GM19328 (cell line): ENCODE measurements around the gene MGAT5B.

ENCODE experiments used
- ATAC-seq: cut with Tn5 transposase; IDR thresholded peaks from one replicate; pipeline ENCODE4 v1.9.1; 2021; ENCODE audit warnings: mild to moderate bottlenecking, moderate library complexity; ENCODE audit not compliant: unreplicated experiment

The MGAT5B gene

DNA sequence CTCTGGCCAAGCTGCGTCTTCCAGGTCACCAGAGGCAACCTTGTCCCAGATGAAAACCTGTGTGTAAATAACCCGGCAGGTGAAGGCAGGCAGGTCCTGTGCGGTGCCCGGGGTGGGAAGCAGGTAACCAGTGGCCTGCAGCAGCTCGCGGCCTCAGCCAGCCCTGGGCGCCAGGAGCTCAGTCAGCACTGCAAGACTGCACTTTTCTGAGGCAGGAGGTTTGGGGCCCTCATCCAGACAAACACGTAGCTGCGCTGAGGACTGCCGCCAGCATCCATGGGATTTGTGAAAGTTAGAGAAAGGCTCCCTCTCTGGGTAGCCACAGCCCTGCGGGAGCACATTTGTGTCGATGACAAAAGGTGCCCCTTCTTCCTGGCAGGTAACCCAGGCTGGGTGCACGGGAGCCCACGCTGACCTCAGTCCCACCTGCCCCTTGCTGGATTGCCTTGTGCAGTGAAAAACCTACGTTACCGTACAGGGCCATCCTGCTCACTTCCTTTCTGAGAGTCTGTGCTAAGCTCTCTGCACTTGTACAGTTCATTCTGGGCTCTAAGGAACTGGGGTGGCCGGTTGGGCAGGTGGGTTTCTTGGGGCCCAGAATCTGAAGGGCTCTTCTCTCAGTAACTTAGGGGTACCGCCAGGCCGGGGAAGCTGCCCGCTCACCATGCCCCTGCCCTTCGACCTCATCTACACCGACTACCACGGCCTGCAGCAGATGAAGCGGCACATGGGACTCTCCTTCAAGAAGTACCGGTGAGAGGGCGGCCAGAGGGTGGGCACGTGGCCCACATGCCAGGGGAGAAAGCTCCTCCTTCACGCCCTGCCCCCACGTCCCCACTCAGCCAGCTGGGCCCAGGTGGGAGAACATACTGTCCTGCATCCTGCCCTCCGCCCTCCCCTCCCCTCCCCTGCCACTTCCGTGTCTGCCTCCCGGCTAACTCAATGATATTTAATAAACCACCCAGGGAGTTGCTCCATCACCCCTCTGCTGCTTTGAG lies 56.4 kb downstream of the MGAT5B start:
- ATAC-seq = no peak

DNA sequence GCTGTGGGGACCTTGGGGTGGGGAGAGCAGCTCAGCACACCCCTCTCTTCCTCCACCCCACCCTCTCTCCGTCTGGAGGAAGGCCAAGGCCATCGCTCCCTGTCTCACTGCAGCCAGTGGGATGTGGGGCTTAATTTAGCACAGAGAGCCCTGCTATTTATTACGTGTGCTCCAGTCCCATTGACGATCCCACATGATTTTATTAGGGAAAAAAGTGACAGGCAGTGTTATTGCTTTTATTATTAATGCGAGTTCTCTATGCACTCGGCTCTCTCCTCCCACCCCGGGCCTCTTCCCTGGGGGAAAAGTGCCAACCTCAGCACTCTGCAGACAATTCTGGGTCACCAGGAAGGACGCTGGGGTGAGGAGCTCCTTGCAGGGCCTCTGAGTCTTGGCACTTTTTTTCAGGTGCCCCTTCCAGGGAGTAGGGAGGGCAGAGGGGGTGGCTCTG lies 57.3 kb downstream of the MGAT5B start:
- no peak for ATAC-seq

DNA sequence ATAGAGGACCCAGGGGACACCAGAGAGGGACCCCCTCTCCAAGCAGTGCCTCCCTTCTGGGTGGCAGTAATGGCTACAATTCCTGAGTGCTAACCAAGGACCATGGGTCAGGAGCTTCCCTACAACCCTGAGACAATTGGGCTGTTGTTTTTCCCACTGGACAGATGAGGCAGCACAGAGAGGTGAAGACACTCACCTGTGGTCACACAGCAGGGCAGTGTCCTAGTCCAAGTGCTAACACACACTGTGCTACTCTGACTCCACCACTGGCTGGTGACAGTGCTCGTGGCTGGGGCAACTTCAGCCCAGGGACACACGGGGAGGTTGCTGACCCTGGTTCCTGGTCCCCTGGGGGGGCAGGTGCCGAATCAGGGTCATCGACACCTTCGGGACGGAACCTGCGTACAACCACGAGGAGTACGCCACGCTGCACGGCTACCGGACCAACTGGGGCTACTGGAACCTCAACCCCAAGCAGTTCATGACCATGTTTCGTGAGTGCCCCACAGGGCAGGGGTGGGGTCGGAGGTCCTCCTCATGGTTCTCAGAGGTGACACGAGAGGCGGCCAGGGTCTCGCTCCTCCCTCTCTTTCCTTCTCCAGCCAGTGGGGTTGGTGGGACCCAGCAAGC lies 58.1 kb downstream of the MGAT5B start:
- no peak for ATAC-seq

DNA sequence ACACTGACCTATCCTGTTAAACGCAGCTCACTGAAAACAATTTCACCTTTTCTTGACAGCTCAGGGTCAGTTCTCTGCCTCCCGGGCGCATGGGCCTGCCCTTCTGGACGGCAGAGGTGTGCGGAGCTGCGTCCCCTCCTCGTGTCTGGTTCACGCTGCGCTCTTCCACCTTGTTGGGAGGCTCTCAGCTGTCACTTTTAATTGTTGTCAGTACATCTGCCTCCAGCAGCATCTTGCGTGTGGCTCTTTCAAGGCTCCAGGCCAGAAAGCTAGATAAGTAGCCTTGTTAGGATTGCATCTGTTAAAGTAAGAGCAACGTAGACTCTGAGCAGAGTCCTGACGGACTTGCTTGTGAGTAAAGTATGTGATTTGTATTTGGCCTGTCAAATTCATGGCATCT lies 59.4 kb downstream of the MGAT5B start:
- no peak for ATAC-seq

DNA sequence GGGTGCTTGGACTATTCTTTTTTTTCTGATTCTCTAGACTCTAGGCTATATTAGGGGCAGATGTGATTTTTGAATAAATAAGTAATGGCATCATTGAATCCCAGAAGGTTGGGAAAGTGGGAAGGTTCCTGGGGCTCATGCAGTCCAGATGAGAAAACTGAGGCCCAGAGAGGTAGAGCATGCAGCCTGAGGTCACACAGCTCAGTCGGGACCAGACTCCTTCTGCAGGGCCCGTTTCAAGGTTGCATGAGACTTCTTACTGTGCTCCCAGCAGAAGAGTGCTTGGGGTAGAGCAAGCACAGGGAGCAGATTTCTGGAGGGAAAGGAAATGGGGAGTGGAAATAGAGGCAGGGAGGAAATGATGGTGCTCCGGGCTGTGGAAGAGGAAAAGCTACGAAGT lies 59.8 kb downstream of the MGAT5B start:
- no peak for ATAC-seq

DNA sequence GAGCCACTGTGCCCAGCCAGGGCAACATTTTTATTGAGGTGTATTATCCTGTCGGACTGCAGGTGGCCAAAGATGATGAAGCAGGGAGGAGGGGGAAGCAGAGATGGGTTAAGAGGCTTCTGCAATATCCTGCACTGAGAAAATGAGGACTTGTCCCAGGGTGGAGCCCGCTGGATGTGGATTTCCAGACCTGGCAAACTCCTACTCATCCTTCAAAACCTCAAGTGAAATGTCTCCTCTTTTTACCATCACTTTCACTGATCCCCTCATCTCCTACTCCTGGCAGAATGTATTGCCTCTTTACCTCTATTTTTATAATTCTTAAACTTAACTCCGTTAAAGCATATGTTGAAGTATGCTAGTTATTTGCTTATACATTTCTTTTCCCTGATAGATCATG lies 60.9 kb downstream of the MGAT5B start:
- ATAC-seq = no peak

DNA sequence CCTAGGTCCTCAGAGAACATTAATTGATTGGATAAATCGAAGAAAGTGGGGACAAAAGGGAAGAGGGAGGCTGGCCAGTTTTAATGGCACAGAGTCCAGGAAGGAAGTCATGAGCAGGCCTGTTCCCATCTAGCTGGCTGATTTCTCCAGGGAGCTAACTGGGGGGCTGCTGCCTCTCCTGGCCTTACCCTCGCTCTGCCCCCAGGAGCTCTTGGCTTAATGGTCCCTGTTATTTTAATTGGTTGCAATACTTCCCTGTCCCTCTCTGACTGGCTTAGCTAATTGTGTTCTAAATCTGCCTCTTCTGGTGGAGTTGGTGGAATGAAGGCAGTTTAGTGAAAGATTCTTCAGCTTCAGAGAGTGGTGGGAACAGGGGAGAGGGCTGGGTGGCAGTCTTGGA lies 61.4 kb downstream of the MGAT5B start:
- ATAC-seq = no peak

DNA sequence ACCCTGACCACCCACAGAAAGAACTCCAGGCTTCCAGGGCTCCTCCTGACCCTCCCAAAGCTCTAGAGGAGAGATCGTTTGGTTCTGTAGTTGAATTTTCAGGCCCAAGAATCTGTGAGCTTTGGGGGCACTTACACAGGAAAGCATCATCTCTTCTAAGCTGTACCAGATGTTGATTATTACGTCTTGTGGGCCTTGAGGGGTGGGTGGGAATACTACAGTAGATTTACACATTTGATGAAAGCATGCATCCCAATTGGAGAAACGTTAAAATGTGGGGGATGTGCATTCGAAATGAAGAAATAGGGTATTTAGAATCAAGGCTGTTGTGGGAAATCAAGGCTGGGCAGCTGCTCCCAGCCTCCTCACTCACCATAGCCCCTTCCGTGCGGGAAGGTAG lies 61.9 kb downstream of the MGAT5B start:
- no peak for ATAC-seq

DNA sequence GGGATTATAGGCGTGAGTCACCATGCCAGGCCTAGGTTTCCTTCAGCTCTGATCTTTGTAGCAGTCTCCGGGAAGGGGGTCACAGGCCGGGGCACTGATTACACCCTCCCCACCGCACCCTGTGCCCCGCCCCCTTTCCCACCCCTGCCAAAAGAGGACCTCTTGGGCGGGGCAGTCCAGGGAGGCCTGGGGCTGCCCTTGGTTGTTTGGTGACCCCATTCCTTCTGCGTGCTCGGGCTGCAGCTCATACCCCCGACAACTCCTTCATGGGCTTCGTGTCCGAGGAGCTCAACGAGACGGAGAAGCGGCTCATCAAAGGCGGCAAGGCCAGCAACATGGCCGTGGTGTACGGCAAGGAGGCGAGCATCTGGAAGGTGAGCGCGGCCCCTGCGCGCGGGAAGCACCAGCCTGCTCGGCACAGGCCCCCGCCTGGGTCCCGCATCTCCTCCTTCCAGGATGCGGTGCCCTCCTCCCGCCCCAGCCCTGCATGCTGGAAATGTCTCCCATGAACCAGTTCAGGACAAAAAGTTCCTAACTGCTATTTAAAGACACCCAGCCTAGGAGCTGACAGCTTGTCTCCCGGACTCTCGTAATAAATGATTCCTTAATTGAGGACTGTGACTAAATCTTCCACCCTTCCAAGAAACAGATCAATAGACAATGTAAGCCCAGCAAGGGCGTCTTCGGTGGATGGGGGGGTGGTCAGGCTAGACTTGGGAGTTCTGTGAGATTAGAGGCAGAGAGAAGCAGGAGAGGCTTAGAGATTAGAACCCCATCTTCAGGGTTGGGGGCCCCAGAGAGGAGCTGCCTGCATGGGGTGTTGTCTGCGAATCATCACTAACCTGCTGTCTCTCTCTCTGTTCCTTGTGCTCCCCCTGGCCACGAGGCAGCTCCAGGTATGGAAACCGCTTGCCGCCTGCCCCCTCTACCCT lies 64.5 kb downstream of the MGAT5B start:
- ATAC-seq = no peak

DNA sequence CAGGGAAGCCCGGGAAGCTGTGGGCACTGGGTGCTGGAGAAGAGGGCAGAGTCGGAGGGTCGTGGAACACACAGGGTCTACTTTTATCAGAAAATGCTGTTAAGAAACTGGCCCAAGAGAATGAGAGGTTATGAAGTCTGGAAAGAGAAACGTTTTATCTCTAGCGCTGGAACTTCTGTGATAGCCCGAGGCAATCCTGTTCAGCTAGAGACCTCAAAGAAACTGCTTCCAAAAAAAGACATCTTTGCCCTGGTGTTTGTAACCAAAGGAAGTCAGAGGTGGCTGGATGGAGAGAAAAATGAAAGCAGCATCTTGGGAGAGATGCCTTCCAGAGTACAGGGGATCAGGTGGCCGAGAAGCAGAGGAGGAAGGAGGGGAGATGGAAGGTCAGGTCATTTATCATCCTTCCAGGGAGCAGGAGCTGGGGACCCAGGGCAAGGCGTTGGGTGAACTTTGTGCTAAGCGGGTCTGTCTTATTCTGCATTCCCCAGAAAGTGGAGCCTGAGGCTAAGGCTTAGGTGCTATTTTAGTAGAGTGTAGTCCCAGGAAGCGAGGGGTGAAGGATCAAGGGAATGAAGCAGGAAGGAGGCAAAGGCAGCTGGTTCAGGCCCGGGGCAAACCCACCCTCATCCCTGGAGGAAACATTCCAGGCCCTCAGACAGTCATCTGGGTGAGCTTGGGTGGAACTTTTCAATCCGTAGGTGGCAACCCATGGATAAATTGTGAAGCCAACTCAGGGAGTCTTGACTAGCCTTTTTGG lies 66.5 kb downstream of the MGAT5B start:
- ATAC-seq = no peak

DNA sequence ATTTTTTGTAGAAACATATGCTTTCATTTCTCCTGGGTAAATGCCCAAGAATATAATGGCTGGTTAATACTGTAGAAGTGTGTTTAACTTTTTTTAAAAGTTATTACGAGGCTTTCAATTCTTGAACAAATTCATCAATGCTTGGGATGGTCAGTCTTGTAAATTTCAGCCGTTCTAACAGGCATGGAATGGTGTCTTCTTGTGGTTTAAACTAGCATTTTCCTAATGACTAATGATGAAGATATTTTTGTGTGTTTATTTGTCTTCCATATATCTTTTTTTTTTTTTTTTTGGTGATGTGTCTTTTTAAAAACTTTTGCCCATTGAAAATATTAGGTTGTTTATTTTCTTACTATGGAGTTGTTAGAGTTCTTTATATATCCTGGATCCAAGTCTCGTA lies 67.1 kb downstream of the MGAT5B start:
- ATAC-seq = no peak

DNA sequence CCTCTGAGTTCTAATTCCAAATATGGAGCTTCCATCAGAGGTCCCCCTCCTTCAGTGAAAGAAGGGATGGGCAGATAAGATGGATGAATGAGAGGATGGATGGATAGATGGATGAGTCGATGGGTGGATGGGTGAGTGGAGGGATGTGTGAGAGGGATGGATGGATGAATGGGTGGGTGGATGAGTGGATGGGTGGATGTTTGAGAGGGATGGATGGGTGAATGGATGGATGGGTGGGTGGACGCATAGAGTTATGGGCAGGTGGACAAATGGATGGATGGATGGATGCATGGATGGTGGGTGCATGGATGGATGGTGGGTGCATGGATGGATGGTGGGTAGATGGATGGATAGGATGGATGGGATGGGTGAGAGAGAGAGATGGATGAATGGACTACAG lies 69.0 kb downstream of the MGAT5B start:
- no peak for ATAC-seq

DNA sequence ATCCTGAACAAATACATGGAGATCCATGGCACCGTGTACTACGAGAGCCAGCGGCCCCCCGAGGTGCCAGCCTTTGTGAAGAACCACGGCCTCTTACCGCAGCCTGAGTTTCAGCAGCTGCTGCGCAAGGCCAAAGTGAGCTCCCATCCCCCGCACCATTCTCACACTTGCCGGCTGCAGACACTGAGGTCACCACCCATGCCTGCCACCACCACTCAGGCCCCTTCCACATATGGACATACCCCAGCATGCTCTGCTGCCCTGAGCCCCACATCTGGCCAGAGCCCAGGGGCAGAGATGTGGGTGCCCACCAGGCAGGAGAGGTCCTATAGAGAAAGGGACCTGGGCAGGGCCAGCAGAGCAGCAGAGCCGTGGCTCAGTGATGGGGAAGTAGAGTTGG lies 69.8 kb downstream of the MGAT5B start:
- no peak for ATAC-seq

DNA sequence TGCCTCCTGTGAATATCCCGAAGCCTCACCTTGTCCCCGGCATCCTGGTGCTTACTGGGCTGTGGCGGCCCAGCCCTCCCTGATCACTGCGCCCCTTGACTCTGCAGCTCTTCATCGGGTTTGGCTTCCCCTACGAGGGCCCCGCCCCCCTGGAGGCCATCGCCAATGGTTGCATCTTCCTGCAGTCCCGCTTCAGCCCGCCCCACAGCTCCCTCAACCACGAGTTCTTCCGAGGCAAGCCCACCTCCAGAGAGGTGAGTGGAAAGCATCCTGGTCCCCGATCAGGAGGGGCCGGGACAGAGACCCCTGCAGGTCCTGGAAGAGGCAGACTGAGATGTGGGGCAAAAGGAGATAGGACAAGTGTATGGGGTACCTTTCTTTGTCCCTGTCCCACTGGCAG lies 72.1 kb downstream of the MGAT5B start:
- no peak for ATAC-seq

DNA sequence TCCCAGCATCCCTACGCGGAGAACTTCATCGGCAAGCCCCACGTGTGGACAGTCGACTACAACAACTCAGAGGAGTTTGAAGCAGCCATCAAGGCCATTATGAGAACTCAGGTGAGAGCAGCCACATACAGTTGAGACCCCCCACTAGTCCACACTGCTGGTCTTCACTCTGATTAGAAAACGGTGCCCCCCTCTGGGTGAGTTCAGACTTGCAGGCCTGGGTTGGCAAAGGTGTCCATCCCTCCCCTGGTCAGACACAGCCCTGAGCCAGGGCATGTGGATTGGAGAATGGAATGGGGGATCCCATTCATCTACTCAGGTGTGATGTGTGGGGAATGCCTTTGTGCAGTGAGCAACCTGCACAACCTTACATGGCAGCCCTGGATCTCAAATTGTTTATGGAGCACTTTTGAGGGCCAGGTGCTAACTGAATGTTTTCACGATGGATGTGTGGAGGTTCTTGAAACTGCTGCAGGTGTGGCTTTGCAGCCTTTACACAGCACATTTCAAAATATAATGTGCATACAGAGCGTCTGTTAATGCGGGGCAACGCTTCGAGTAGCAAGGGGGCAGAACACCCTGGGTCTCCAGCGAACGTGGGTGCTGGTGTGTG lies 72.6 kb downstream of the MGAT5B start:
- no peak for ATAC-seq

DNA sequence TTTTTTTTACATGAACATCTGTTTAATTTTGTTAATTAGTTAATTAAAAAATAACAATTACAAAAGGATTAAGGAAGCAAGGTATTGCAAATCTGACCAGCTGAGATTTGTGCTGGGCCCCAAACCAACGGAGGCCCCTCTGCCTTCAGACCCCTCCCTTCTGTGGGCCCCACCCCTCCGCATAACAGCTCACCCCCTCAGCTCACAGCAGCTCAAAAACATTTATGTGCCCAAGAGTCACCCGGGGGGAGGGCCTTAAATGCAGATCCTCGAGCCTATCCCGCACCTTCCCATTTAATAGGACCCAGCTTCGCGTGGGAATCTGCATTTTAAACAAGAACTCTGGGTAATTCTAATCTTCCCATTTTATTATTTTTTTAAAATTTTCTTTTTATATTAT lies 75.0 kb downstream of the MGAT5B start:
- ATAC-seq = no peak

DNA sequence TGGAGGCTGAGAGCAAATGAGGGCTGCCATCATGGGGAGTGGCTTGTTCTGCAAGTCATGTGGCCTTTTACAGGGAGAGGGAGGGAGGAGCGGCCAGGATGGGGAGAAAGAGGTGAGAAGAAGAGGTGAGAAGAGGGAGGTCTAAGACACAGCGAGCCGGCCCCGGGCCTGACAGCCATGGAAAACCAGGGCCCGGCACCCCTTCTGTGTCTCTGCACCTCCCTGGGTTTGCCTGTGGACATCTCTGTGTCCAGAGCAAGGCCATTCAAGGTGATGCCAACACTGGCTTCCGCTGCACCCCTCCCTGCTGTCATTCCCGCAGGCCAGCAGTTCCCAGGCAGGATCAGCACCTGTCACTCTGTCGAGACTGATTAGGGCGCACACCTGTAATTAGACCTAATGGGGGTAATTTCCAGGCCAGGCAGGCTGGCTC lies 75.6 kb downstream of the MGAT5B start:
- ATAC-seq = no peak

DNA sequence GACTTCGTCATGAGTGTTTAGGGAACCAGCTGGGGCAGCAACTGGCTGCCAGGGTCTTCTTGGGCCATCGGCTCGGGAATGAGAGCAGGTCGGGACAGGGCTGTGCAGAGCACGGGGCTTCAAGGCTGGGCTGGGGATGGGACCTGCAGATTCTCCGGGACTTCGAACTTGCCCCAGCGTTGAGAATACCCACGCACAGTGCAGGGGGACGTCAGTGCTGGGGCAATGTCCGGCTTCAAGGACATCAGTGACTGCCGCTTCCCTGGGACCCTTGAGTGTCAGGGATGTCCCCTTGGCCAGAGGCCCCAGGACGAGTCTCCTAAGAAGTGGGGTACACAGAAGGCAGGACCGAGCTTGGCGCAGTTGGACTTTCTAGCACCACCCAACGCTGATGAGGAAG lies 76.3 kb downstream of the MGAT5B start:
- no peak for ATAC-seq

DNA sequence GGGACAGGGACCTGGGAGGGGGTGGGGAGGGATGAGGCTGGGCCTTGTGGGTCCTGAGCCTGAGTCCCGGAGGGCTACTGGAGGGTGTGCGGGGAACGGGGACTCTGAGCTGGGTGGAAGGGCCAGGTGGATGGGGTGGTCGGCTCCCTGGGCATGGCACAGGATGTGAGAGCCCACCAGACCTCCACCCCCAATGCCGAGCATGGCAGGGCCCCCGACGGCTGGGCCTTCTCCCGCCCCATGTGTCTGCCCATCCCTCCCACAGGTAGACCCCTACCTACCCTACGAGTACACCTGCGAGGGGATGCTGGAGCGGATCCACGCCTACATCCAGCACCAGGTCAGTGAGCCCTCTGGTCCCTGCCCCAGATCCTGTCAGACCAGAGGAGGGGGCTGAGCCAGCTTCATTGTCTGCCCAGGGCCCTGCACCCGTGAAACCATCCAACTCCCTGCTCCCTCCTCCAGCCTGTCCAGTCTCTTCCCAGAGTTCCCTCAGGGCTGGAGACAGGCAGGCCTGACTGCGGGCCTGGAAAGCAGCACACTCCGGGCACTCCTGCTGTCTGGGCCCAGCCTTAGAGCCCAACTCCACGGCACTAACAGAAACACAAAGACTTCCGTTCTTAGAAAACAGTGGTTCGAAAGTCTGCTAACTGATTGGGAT lies 78.0 kb downstream of the MGAT5B start:
- ATAC-seq = no peak

DNA sequence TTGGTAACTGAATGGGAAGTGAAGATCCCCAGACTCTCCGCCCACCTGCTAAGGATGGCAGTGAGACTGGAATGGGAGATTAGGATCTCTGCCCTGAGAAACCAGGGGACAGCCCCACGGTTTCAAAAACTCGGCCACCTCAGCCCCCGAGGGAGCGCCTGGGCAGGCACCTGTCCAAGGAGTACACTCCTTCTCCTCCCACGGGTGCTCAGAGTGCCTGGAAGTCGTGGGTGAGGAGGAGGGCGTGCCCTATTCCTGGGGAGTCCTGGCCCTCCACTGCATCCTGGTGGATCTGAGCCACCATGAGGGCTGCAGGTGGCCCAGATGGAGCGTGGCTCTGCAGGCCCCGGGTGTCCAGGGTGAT lies 78.5 kb downstream of the MGAT5B start:
- ATAC-seq = no peak
